Body of pancreas (tissue), 4 donors: ENCODE results near the gene TMEM43.

ENCODE experiments used
- CTCF ChIP-seq, 7 experiments: fragments of 450-650 bp in 4 of 7; fragments of 200-600 bp in 3 of 7; sonication (generic) in 3 of 7; IDR thresholded peaks; one replicate each; pipeline ENCODE4 v1.5.1; 2016 to 2019; ENCODE audit warnings: antibody characterized with exemption in 7 of 7
- POLR2A ChIP-seq, 3 donors: fragments of 450-650 bp; IDR thresholded peaks; one replicate each; pipeline ENCODE4 v1.6.1; 2016; ENCODE audit warnings: antibody characterized with exemption in 3 of 3, mild to moderate bottlenecking in 2 of 3

DNA sequence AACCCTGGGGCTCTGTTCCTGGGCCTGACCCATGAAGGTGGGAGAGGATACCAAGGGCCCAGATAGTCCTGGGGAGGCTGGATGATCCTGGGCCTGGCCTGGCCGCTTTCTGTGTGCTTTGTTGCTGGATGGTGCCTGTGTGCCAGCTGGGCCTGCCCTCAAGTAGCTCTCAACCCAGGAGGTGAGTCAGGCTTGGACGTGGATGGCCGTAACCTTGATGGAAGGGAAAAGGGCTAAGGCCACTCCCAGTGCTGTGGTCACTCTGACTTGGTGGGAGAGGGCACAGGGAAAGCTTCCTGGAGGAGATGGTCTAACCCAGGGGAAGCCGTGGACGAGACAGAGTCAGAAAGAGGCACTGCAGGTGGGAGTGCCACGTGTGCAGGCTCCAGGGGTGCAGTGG is 9.4 kb downstream of the TMEM43 start:
- no peak for TF ChIP-seq CTCF (IDR thresholded peaks at IDR 0.05)
- TF ChIP-seq POLR2A (IDR thresholded peaks at IDR 0.05), result no peak
